HCT116 (cell line): Measurements from ENCODE around the gene SH3PXD2A.

Source experiments
- CTCF ChIP-seq, 3 experiments: fragments of 200-600 bp in 1 of 3; sonication (generic) in 1 of 3; IDR thresholded peaks in 2 of 3; conservative IDR thresholded peaks in 1 of 3; 2 replicates each; pipeline ENCODE4 v1.5.1; 2012 to 2017; ENCODE audit warnings: low read depth in 2 of 3, low read length in 2 of 3, antibody characterized with exemption in 1 of 3, borderline replicate concordance in 1 of 3, control low read depth in 1 of 3, mild to moderate bottlenecking in 1 of 3, mixed read lengths in 1 of 3, mixed run types in 1 of 3, moderate library complexity in 1 of 3; ENCODE audit not compliant: insufficient read depth in 1 of 3
- EGR1 ChIP-seq: IDR thresholded peaks from 2 replicates; pipeline ENCODE4 v1.6.1; 2012; ENCODE audit warnings: low read depth
- EZH2 ChIP-seq: fragments of 200-600 bp; sonication (generic); IDR thresholded peaks from 2 replicates; pipeline ENCODE4 v1.6.1; 2017; ENCODE audit warnings: antibody characterized with exemption, mixed run types
- EZH2phosphoT487 ChIP-seq: fragments of 200-600 bp; IDR thresholded peaks from 2 replicates; pipeline ENCODE4 v1.6.1; 2018; ENCODE audit warnings: antibody characterized with exemption, borderline replicate concordance
- POLR2A ChIP-seq: IDR thresholded peaks from 2 replicates; pipeline ENCODE4 v1.7.0; 2011; ENCODE audit warnings: borderline replicate concordance; ENCODE audit not compliant: insufficient read depth, insufficient read length; ENCODE audit errors: extremely low read depth
- POLR2AphosphoS5 ChIP-seq: IDR thresholded peaks from 2 replicates; pipeline ENCODE4 v1.6.1; 2011; ENCODE audit warnings: mild to moderate bottlenecking, low read depth, low read length, moderate library complexity
- SIN3A ChIP-seq: IDR thresholded peaks from 2 replicates; pipeline ENCODE4 v1.6.1; 2012; ENCODE audit warnings: low read depth

- TF ChIP-seq CTCF (IDR thresholded peaks at IDR 0.05 in 2 of 3, conservative IDR thresholded peaks at IDR 0.05 in 1 of 3; ENCODE audit: borderline replicate concordance in 1 of 3, insufficient read depth in 1 of 3, low read depth in 2 of 3, low read length in 2 of 3) (no peak), EZH2 (no peak), EZH2phosphoT487 (no peak), EGR1 (no peak), POLR2A (no peak), POLR2AphosphoS5 (no peak), SIN3A (no peak)
These were observed 294.5 kb downstream of the SH3PXD2A start for GRCh38 chr10:103560886-103561285.
